Stimulated activated effector memory CD8-positive, alpha-beta T cell treated with anti-CD3 and anti-CD28 coated beads, Interleukin-12 subunit alpha, Interleukin-12 subunit beta, amount 100 ng/mL, for 72 hours (primary cell): ENCODE measurements around the gene ODAM.
"Not testable (repeated sequence)": the region's sequence is repeated elsewhere in the genome, so short reads cannot be mapped to it uniquely, and the experiment has no call there.

Source experiments
- ATAC-seq: fragments of 150-1000 bp; cut with Tn5 transposase; 2 replicates; pipeline ENCODE4 v1.10.0; 2021
- DNase-seq, 2 donors: peaks; one replicate each; pipeline ENCODE4 v3.0.0; 2021 to 2022; ENCODE audit warnings: low spot score in 2 of 2
- H3K27ac Mint-ChIP-seq: one replicate; pipeline ENCODE4 v1.8.0; 2022; ENCODE audit warnings: mild to moderate bottlenecking, mixed read lengths
- H3K36me3 Mint-ChIP-seq: one replicate; pipeline ENCODE4 v1.8.0; 2022; ENCODE audit warnings: mild to moderate bottlenecking, mixed read lengths
- H3K4me1 Mint-ChIP-seq: one replicate; pipeline ENCODE4 v1.8.0; 2022; ENCODE audit warnings: mixed read lengths
- H3K4me3 Mint-ChIP-seq: one replicate; pipeline ENCODE4 v1.8.0; 2022; ENCODE audit warnings: mild to moderate bottlenecking, mixed read lengths
- H3K9me3 Mint-ChIP-seq: one replicate; pipeline ENCODE4 v1.8.0; 2022; ENCODE audit warnings: mixed read lengths

The ODAM gene

DNA sequence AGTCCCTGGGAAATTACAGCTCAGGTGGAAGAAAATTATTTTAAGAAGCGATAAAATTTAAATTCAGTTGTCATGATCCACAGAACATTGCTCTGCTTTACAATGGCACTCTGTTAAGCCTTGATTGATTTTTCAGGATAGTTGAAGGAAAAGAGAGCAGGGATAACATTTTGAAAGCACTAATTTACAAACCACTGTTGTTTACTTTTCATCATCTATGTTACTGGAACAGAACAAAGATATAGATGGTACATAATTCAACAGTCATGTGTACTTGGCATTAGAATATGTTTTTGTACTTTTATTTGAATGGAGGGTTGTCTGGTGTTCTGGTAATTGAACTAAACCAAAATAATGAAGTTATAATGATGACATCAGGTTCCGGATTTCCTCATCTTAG, 2.6 kb upstream of the ODAM start:
- Mint-ChIP-seq H3K4me3 (no peak overlapping the region), H3K27ac (no peak overlapping the region), H3K4me1 (no peaks in the 10 kb centered on the region), H3K36me3 (no peaks in the 10 kb centered on the region), H3K9me3 (no peaks in the 10 kb centered on the region)
- DNase-seq (no peak), ATAC-seq (no peak)

DNA sequence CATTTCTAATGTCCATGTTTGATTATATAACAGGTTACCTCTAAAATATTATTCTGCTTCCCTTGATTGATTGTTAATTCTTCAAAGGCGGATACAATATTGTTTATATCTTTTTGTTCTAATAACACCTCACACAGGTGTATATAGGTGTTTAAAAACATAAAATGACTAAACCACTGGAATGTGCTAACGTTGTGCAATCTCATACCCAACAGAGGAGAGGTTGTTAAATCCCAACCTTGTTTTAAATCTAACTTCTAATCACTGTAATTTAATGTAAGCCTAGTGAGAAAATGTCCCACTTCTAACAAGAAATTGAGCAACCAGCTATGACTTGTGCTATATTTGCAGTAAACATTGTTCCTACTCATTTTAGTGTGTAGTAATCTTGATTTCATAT, 1.3 kb downstream of the ODAM start:
- Mint-ChIP-seq H3K4me3 (no peak overlapping the region), H3K9me3 (no peaks in the 10 kb centered on the region), H3K36me3 (no peaks in the 10 kb centered on the region), H3K27ac (no peak overlapping the region), H3K4me1 (no peaks in the 10 kb centered on the region)
- DNase-seq (no peak), ATAC-seq (no peak)

DNA sequence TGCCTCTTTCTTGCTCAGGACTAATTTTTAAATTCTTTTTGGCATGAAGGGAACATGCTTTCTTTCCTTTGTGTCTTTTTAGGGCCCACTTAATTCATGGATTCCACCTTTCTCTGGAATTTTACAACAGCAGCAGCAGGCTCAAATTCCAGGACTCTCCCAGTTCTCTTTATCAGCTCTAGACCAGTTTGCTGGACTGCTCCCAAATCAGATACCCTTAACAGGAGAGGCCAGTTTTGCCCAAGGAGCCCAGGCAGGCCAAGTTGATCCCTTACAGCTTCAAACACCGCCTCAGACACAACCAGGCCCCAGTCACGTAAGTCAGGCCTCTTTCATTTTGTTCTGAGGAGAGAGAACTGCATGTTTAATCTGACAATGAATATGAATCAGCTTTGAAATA, 2.3 kb downstream of the ODAM start:
- Mint-ChIP-seq H3K4me1 (no peaks in the 10 kb centered on the region), H3K9me3 (no peaks in the 10 kb centered on the region), H3K27ac (no peak overlapping the region), H3K36me3 (no peaks in the 10 kb centered on the region), H3K4me3 (no peak overlapping the region)
- ATAC-seq (no peak), DNase-seq (no peak)

DNA sequence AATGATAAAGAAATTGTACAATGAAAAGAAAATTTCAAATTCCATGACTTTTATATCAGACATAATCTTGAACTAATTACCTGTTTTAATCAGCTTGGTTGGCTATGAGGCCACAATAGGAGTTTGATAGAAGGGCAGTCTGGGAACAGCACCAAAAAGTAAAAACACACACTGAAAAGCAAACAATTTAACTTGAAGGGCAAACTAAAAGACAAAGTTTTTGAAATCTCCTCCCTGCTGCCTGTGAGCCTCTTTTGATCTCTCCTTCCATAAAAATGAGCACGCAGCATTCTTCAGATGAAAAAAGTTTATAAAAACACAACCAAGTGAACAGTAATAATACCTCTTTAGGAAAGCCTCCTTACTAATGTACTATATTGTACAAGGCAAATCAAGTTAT, 8.1 kb downstream of the ODAM start:
- Mint-ChIP-seq H3K4me1 (no peaks in the 10 kb centered on the region), H3K9me3 (peaks cover 7% of the 10 kb centered on the region), H3K4me3 (no peak overlapping the region), H3K27ac (no peak overlapping the region), H3K36me3 (no peaks in the 10 kb centered on the region)
- no peak for ATAC-seq
- DNase-seq: no peak

DNA sequence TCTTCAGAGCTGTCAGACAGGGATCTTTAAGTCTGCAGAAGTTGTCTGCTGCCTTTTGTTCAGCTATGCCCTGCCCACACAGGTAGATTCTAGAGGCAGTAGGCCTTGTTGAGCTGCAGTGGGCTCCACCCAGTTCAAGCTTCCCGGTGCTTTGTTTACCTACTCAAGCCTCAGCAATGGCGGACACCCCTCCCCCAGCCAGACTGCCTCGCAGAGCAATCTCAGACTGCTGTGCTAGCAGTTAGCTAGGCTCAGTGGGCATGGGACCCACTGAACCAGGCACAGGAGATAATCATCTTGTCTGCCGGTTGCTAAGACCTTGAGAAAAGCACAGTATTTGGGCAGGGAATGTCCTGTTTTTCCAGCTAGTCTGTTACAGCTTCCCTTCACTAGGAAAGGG, 17.2 kb downstream of the ODAM start:
- H3K4me3 Mint-ChIP-seq, H3K27ac Mint-ChIP-seq, DNase-seq, H3K4me1 Mint-ChIP-seq, H3K36me3 Mint-ChIP-seq, ATAC-seq: not testable (repeated sequence)
- peaks cover 18% of the 10 kb centered on the region for H3K9me3 Mint-ChIP-seq

DNA sequence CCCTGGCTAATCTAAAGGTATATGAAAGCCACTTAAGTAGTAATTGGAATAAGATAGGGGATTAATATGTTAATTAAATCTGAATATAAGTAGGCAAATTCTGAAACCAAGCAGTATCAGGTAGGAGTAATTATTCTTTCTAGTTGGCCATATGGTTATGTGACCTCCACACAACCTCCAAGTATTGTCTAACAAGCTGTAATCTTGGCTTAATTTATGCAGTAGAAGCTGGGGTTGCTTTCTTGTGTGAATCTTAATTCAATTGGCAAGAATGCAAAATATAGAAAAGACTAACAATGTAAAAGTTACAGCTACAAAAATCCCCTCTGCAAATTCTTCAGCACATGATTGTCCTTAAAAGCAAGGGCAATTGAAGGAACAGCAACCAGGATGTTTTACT, 20.6 kb downstream of the ODAM start:
- not testable (repeated sequence) for H3K27ac Mint-ChIP-seq, DNase-seq, H3K4me1 Mint-ChIP-seq, ATAC-seq, H3K36me3 Mint-ChIP-seq, H3K4me3 Mint-ChIP-seq
- H3K9me3 Mint-ChIP-seq: peaks cover 13% of the 10 kb centered on the region

DNA sequence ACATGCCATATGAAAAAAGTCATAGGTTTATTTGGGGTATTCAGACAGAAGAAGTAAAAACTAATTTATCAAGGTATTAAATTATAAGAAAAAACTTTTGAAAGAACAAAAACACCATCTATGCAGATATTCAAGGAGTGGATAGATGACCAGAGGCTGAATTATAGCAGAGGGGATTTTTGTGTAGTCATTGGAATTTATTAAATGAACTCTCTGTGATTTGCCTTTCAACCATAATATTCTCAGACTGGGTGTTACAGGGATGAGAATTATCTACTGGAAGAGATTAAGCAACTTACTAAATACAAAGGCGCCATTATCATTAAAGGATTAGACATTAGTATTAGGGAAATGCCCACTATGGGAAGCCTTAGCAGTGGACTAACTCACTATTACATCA, 21.0 kb downstream of the ODAM start:
- not testable (repeated sequence) for ATAC-seq, H3K27ac Mint-ChIP-seq, H3K4me3 Mint-ChIP-seq, H3K36me3 Mint-ChIP-seq, H3K4me1 Mint-ChIP-seq, DNase-seq
- peaks cover 11% of the 10 kb centered on the region for H3K9me3 Mint-ChIP-seq

DNA sequence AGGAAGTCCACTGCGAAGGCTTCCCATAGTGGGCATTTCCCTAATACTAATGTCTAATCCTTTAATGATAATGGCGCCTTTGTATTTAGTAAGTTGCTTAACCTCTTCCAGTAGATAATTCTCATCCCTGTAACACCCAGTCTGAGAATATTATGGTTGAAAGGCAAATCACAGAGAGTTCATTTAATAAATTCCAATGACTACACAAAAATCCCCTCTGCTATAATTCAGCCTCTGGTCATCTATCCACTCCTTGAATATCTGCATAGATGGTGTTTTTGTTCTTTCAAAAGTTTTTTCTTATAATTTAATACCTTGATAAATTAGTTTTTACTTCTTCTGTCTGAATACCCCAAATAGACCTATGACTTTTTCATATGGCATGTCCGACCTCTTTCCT, 25.9 kb downstream of the ODAM start:
- H3K9me3 Mint-ChIP-seq, H3K36me3 Mint-ChIP-seq, H3K27ac Mint-ChIP-seq: not testable (repeated sequence)

DNA sequence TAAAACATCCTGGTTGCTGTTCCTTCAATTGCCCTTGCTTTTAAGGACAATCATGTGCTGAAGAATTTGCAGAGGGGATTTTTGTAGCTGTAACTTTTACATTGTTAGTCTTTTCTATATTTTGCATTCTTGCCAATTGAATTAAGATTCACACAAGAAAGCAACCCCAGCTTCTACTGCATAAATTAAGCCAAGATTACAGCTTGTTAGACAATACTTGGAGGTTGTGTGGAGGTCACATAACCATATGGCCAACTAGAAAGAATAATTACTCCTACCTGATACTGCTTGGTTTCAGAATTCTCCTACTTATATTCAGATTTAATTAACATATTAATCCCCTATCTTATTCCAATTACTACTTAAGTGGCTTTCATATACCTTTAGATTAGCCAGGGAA, 26.3 kb downstream of the ODAM start:
- not testable (repeated sequence) for H3K36me3 Mint-ChIP-seq, H3K4me1 Mint-ChIP-seq, H3K27ac Mint-ChIP-seq, ATAC-seq, DNase-seq, H3K9me3 Mint-ChIP-seq, H3K4me3 Mint-ChIP-seq

More for the DNA sequence above, 25.9 kb downstream of the ODAM start:
- not testable (repeated sequence) for DNase-seq, H3K4me1 Mint-ChIP-seq, H3K4me3 Mint-ChIP-seq, ATAC-seq

DNA sequence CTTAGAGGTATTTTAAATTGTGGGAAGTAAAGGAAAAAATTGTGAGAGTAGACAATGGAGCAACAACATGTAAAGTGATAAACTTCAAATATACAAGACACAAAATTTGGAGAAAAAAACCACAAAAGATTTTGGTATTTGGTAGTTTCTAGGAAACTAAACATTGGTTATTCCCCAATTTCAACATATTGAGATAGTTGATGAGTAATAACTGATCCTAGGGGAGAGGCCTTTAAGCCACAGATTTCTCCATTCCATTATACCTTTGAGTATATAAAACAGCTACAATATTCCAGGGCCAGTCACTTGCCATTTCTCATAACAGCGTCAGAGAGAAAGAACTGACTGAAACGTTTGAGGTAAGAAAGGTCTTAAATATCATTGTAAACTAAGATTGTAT, 30.3 kb downstream of the ODAM start, which contains the start of gene FDCSP:
Gene FDCSP (plus strand): TSS at position 301 of the 400 bp plus-strand sequence. CDS start 5,071 bp downstream, outside the sequence.
- H3K4me3 Mint-ChIP-seq: no peak within 1 kb of the TSS
- no peak for ATAC-seq
- no peak for DNase-seq
- peaks cover 5% of the 10 kb centered on the region for H3K9me3 Mint-ChIP-seq
- H3K36me3 Mint-ChIP-seq: no peaks in the 10 kb centered on the region
- H3K27ac Mint-ChIP-seq: no peak within 1 kb of the TSS
- no peaks in the 10 kb centered on the region for H3K4me1 Mint-ChIP-seq

DNA sequence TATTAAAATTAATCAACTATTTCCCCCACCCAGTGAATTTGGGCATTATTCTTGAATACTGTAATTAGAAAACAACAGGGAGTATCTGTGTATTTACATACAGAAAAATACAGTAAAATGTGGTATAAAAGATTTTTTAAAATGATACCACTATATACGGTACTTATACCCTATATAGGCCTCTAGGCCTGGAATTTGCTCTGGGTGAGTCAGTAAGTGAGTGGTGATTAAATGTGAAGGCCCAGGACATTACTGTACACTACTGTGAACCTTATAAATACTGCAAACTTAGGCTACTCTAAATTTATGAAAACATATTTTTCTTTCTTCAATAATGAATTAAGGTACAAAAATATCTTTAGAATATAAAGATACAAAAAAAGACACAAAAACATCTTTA, 40.6 kb downstream of the ODAM start:
- Mint-ChIP-seq H3K36me3 (no peaks in the 10 kb centered on the region), H3K4me3 (no peak overlapping the region), H3K9me3 (peaks cover 11% of the 10 kb centered on the region), H3K4me1 (no peaks in the 10 kb centered on the region), H3K27ac (no peak overlapping the region)
- no peak for ATAC-seq
- DNase-seq: no peak

DNA sequence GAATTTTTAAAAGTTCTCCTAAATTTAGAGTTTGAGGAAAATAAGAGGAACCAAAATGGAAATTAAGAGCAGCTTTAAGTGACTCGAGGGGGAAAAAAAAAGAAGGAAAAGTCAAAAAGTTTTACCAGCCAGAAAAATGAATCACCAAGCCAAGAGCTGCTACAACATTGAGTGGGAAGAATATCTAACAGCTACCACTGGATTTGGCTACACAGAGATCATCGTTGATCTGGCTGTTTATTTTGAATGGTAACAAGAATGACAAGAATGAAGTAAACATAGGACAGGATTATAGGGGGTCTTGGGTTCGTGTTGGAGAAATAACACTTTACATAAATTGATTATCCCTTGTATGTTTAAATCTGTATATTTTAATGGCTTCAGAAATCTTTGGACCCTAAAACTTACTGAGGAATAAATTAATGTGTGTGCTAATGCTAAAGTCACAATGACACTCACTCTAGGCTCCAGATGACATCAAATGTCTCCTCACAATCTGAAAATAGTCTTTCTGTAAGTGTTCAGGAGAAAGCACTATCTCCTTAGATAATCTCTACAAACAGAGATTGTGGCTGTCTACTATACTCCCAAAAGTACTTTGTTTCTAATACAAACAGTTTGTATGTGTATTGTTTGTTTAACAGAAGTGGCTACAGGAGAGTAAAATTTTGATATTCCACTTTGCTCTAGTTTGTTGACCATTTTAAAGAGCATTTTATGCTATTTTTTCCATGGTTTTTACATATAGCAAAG, 43.8 kb downstream of the ODAM start:
- no peak overlapping the region for H3K27ac Mint-ChIP-seq
- H3K4me1 Mint-ChIP-seq: no peaks in the 10 kb centered on the region
- no peak overlapping the region for H3K4me3 Mint-ChIP-seq
- ATAC-seq: no peak
- DNase-seq: no peak
- H3K36me3 Mint-ChIP-seq: no peaks in the 10 kb centered on the region
- peaks cover 11% of the 10 kb centered on the region for H3K9me3 Mint-ChIP-seq

DNA sequence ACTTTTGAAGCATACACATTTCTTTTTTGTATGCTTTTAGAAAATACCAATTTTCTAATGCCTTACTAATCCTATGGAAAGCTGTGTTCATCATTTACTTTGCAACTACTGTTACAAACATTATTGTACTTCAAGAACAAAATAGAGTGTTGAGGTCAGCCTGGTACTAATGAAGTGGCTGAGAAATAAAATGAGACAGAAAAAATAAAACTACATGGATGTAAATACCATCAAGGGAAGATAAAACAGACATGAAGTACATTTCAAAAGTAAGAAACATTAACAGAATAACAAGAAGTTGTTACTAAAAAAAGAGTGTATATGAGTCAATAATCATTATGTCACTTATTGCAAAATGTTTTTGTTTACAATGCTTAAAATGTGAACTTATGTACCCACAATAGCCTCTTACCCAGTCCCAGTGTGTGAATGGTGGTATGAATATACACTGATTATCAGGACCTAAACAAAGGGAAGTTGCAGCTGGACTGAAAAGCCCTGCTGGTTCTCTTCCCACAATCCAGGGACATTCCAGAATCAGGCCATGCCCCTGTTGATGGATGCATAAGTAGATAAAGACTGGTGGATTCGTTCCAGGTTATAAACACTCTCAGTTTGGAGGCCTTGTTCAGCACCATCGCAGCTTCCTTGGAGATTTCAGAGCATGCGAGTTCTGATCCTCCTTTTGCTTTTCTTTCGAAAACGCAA, 44.5 kb downstream of the ODAM start:
- no peak for DNase-seq

DNA sequence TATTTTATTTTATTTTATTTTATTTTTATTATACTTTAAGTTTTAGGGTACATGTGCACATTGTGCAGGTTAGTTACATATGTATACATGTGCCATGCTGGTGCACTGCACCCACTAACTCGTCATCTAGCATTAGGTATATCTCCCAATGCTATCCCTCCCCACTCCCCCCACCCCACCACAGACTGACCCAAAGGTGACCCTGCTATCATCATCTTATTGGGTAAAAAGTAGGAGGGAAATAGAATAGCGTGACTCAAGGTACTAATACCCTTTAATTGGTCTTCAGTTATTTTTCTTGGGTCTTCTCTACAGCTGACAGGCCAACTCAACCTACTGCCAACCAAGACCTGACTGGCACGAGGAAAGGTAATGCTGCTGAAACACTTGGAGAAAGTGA, 46.8 kb downstream of the ODAM start, which contains the start of gene CSN3:
Gene CSN3 (plus strand): TSS at position 301 of the 400 bp plus-strand sequence. CDS start 2,223 bp downstream, outside the sequence.
- H3K27ac Mint-ChIP-seq, H3K4me3 Mint-ChIP-seq, H3K36me3 Mint-ChIP-seq, H3K4me1 Mint-ChIP-seq, ATAC-seq, DNase-seq, H3K9me3 Mint-ChIP-seq: not testable (repeated sequence)

More for the DNA sequence above, 44.5 kb downstream of the ODAM start:
- Mint-ChIP-seq H3K27ac (no peak overlapping the region), H3K4me1 (no peaks in the 10 kb centered on the region), H3K9me3 (peaks cover 11% of the 10 kb centered on the region), H3K36me3 (no peaks in the 10 kb centered on the region), H3K4me3 (no peak overlapping the region)
- no peak for ATAC-seq

DNA sequence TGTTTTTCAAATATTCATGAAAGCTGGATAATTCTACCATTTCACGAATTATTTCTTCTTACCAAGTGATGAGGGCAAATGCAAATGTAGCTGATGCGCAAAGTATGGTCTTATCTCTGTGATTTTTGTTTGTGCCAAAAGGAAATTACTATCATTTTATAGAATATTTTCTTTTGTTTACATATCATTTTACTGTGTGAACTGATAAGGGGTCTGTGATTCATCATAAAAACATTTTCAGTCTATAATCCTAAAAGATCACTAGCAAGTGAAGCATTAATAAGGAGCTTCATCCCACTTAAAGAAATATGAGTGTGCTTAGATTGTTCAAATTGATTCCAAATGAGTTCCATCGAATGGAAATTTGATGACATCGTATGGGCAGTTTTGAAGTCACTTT, 47.6 kb downstream of the ODAM start:
- H3K36me3 Mint-ChIP-seq: no peaks in the 10 kb centered on the region
- H3K4me1 Mint-ChIP-seq: no peaks in the 10 kb centered on the region
- ATAC-seq: no peak
- DNase-seq: no peak
- peaks cover 9% of the 10 kb centered on the region for H3K9me3 Mint-ChIP-seq
- H3K4me3 Mint-ChIP-seq: no peak overlapping the region
- H3K27ac Mint-ChIP-seq: no peak overlapping the region
